IMR-90 (cell line): ENCODE data around the gene QDPR. TPM values are rescaled to one million over a fixed set of nuclear protein-coding genes. Genes with fewer than 3 reads are reported as not detected.

ENCODE experiments used
- ATAC-seq: fragments of 200-7000 bp; cut with Tn5 transposase; 2 replicates; pipeline ENCODE4 v1.9.1; 2020; ENCODE audit warnings: low read depth, mild to moderate bottlenecking, moderate library complexity
- BruUV-seq: library from RNA; stranded (reverse); fragments of 400-500 nt; replicated peaks from 2 replicates; lab custom pipeline; 2021; lab: Mats Ljungman, UMichigan
- CTCF ChIA-PET: fragments of 300-600 bp; formaldehyde crosslinking; extraction: SDS; loops from one replicate; lab custom pipeline; 2021; ENCODE audit warnings: antibody characterized with exemption; lab: Yijun Ruan, JAX
- POLR2A ChIA-PET: fragments of 300-600 bp; sonication (Branson Sonifier 250); formaldehyde crosslinking; loops from one replicate; lab custom pipeline; 2022; ENCODE audit warnings: antibody characterized with exemption; ENCODE audit not compliant: unreplicated experiment; lab: Charles Lee
- DNase-seq: peaks from one replicate; pipeline ENCODE4 v3.0.0; 2013
- H2AFZ ChIP-seq: replicated peaks from 2 replicates; pipeline ENCODE3; 2013; ENCODE audit warnings: low read length, mild to moderate bottlenecking; ENCODE audit not compliant: poor library complexity
- H2AK5ac ChIP-seq: 2 replicates; pipeline ENCODE4 v1.6.1; 2013; ENCODE audit warnings: low read depth, low read length, inconsistent platforms
- H2AK9ac ChIP-seq: replicated peaks from 2 replicates; pipeline ENCODE3; 2013; ENCODE audit warnings: mild to moderate bottlenecking, low read depth, low read length, moderate library complexity; ENCODE audit not compliant: poor library complexity
- H2BK120ac ChIP-seq: 2 replicates; pipeline ENCODE4 v1.6.1; 2013; ENCODE audit warnings: low read depth, low read length, inconsistent platforms
- H2BK15ac ChIP-seq: 3 replicates; pipeline ENCODE4 v1.6.1; 2013; ENCODE audit warnings: low read depth, low read length, inconsistent platforms
- H2BK20ac ChIP-seq: 2 replicates; pipeline ENCODE4 v1.6.1; 2013; ENCODE audit warnings: low read depth, mild to moderate bottlenecking, inconsistent platforms, low read length, moderate library complexity
- H2BK5ac ChIP-seq: 2 replicates; pipeline ENCODE4 v1.6.1; 2013; ENCODE audit warnings: mild to moderate bottlenecking, low read depth, low read length, inconsistent platforms; ENCODE audit not compliant: poor library complexity, severe bottlenecking
- H3K14ac ChIP-seq: replicated peaks from 2 replicates; pipeline ENCODE4 v1.6.1; 2013; ENCODE audit warnings: low read depth, low read length, inconsistent platforms
- H3K18ac ChIP-seq: 2 replicates; pipeline ENCODE4 v1.6.1; 2013; ENCODE audit warnings: low read depth, low read length, control low read depth
- H3K23ac ChIP-seq: 2 replicates; pipeline ENCODE4 v1.6.1; 2013; ENCODE audit warnings: low read depth, low read length, inconsistent platforms
- H3K27ac ChIP-seq: 2 replicates; pipeline ENCODE4 v1.5.1; 2013; ENCODE audit warnings: mild to moderate bottlenecking, control low read depth, low read length; ENCODE audit not compliant: insufficient read depth
- H3K27me3 ChIP-seq: 2 replicates; pipeline ENCODE4 v1.6.1; 2013; ENCODE audit warnings: low read length; ENCODE audit not compliant: control insufficient read depth, insufficient read depth
- H3K36me3 ChIP-seq: 2 replicates; pipeline ENCODE4 v1.6.1; 2013; ENCODE audit warnings: low read length, mixed read lengths; ENCODE audit not compliant: control insufficient read depth, insufficient read depth
- H3K4ac ChIP-seq: 2 replicates; pipeline ENCODE4 v1.6.1; 2013; ENCODE audit warnings: low read depth, low read length, inconsistent platforms
- H3K4me1 ChIP-seq: 2 replicates; pipeline ENCODE4 v1.6.1; 2013; ENCODE audit warnings: low read length, mixed read lengths; ENCODE audit not compliant: control insufficient read depth, insufficient read depth
- H3K4me2 ChIP-seq: 2 replicates; pipeline ENCODE4 v1.6.1; 2013; ENCODE audit warnings: low read depth, mild to moderate bottlenecking, control low read depth, low read length, moderate library complexity
- H3K4me3 ChIP-seq: 2 replicates; pipeline ENCODE4 v1.5.1; 2013; ENCODE audit warnings: low read depth, mild to moderate bottlenecking, control low read depth, low read length, moderate library complexity; ENCODE audit not compliant: insufficient read depth
- H3K56ac ChIP-seq: 2 replicates; pipeline ENCODE4 v1.6.1; 2013; ENCODE audit warnings: low read length, inconsistent platforms; ENCODE audit not compliant: insufficient read depth; ENCODE audit errors: extremely low read depth
- H3K79me1 ChIP-seq, 2 experiments: 2 replicates each; pipeline ENCODE4 v1.6.1; 2013; ENCODE audit warnings: low read length in 2 of 2, inconsistent platforms in 1 of 2, low read depth in 1 of 2
- H3K9ac ChIP-seq: 2 replicates; pipeline ENCODE4 v1.6.1; 2013; ENCODE audit warnings: low read depth, low read length, control low read depth
- H3K9me1 ChIP-seq: 2 replicates; pipeline ENCODE4 v1.6.1; 2013; ENCODE audit warnings: low read length, inconsistent platforms; ENCODE audit not compliant: insufficient read depth
- H3K9me3 ChIP-seq: 2 replicates; pipeline ENCODE4 v1.6.1; 2013; ENCODE audit warnings: low read length; ENCODE audit not compliant: control insufficient read depth, insufficient read depth
- H4K20me1 ChIP-seq: 2 replicates; pipeline ENCODE4 v1.6.1; 2013; ENCODE audit warnings: low read length, inconsistent platforms; ENCODE audit not compliant: insufficient read depth
- H4K5ac ChIP-seq: 2 replicates; pipeline ENCODE4 v1.6.1; 2013; ENCODE audit warnings: mild to moderate bottlenecking, low read depth, low read length, control low read depth
- H4K8ac ChIP-seq, 2 experiments: 2 replicates each; pipeline ENCODE4 v1.6.1; 2013; ENCODE audit warnings: low read depth in 2 of 2, low read length in 2 of 2, control low read depth in 1 of 2, inconsistent platforms in 1 of 2
- H4K91ac ChIP-seq: 2 replicates; pipeline ENCODE4 v1.6.1; 2013; ENCODE audit warnings: low read depth, low read length, inconsistent platforms; ENCODE audit not compliant: insufficient read depth
- CHD1 ChIP-seq: IDR thresholded peaks from 2 replicates; pipeline ENCODE4 v1.6.1; 2012; ENCODE audit warnings: low read depth, low read length, improper control_type of control experiment
- MAFK ChIP-seq: IDR thresholded peaks from 2 replicates; pipeline ENCODE4 v1.6.1; 2012; ENCODE audit warnings: low read depth, low read length, improper control_type of control experiment
- MAZ ChIP-seq: IDR thresholded peaks from 2 replicates; pipeline ENCODE4 v1.6.1; 2012; ENCODE audit warnings: low read depth, mild to moderate bottlenecking, low read length, improper control_type of control experiment, moderate library complexity, borderline replicate concordance
- NFE2L2 ChIP-seq: fragments of 150-350 bp; IDR thresholded peaks from 2 replicates; pipeline ENCODE4 v1.6.1; 2016; ENCODE audit warnings: low read depth, mild to moderate bottlenecking, low read length
- whole genome bisulfite sequencing, 2 experiments: methylation state at CpG; one replicate each; pipeline versions ENCODE4 v1.1.5 to v1.1.7; 2013; ENCODE audit warnings: missing lambda C conversion rate in 2 of 2; ENCODE audit not compliant: insufficient read length in 1 of 2; ENCODE audit errors: extremely low coverage in 2 of 2; 5-methylcytosine and 5-hydroxymethylcytosine counted together
- dilution Hi-C: fragments of 300-500 bp; cut with HindIII; formaldehyde crosslinking; loops from one replicate; pipeline ENCODE4 v1.14.3; 2018; ENCODE audit warnings: low sequenced_read_pairs; ENCODE audit not compliant: unreplicated experiment
- in situ Hi-C: fragments of 300-500 bp; cut with MboI; formaldehyde crosslinking; loops from 3 replicates; pipeline ENCODE4 v1.14.3; 2019; ENCODE audit warnings: low sequenced_read_pairs, inconsistent platforms, mixed read lengths
- intact Hi-C: fragments of 100-400 bp; cut with micrococcal nuclease; formaldehyde crosslinking; loops from 2 replicates; pipeline ENCODE4 v1.10.0; 2022
- polyA plus RNA-seq, 3 experiments: library from polyadenylated mRNA; depleted of rRNA; stranded (reverse); fragments of >200 nt; gene quantifications; 2 replicates each; pipeline ENCODE4 v1.2.3, GENCODE V29; 2012; ENCODE audit warnings: low replicate concordance in 1 of 3
- total RNA-seq: library from RNA; depleted of rRNA; stranded (reverse); fragments of >200 nt; gene quantifications from 2 replicates; pipeline ENCODE4 v1.2.3, GENCODE V29; 2012
- TF ChIP-seq, protein P1 (sequence below): fragments of 150-350 bp; IDR thresholded peaks from 2 replicates; pipeline ENCODE4 v1.6.1; 2016; ENCODE audit warnings: low read depth, mild to moderate bottlenecking, low read length, moderate library complexity, borderline replicate concordance

QDPR gene
- total and polyA plus RNA-seq, 2 of the 4 experiments (the other 2 are of a cell fraction): 10.4 to 31.1 TPM

DNA sequence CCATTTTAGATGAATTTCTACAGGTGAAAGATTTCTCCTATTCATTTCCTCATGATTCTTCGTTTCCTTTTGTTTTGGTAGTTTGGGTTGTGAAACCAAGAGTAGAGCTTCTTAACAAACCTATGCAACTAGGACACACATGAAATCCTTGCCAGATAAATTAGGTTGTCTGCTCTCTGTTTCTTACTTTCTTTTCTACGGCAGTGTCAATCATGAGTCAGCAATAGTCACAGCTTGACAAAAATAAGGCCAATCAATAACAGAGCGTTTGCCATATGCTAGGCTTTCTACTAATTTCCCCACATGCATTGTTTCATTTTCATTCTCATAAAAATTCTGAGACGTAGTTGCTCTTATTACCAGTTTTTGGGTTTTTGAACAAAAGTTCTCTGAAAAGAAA lies 23.4 kb upstream of the QDPR start:
- Histone ChIP-seq H2AK5ac (no peak overlapping the region), H3K27me3 (no peaks in the 10 kb centered on the region; the same call in 1 of the 2 replicates), H3K9me1 (no peaks in the 10 kb centered on the region), H4K91ac (no peak overlapping the region), H4K5ac (no peak overlapping the region), H3K4me3 (no peak overlapping the region), H4K20me1 (no peaks in the 10 kb centered on the region), H2BK20ac (no peak overlapping the region), H3K27ac (no peak overlapping the region), H3K9ac (no peak overlapping the region), H2AK9ac (no peak overlapping the region), H2BK120ac (no peak overlapping the region), H3K4me2 (no peak overlapping the region), H3K18ac (no peak overlapping the region), H2BK15ac (no peak overlapping the region), H3K23ac (no peak overlapping the region), H3K9me3 (no peaks in the 10 kb centered on the region), H3K4ac (no peak overlapping the region), H3K79me1 (no peaks in the 10 kb centered on the region), H3K14ac (no peak overlapping the region), H2AFZ (no peak overlapping the region), H3K36me3 (no peaks in the 10 kb centered on the region), H3K4me1 (no peaks in the 10 kb centered on the region), H3K56ac (no peak overlapping the region), H4K8ac (no peak overlapping the region), H2BK5ac (no peak overlapping the region)
- in situ Hi-C loops: no loop called here
- POLR2A ChIA-PET: no interaction called here
- CTCF ChIA-PET: interaction anchor here (1.4 kb wide), 1 partner anchor 14 kb away, joined by 4 read pairs; no protein-coding TSS in a partner anchor
- TF ChIP-seq NFE2L2: no peak
- TF ChIP-seq MAFK: peak; percentile 43
- TF ChIP-seq, protein P1, sequence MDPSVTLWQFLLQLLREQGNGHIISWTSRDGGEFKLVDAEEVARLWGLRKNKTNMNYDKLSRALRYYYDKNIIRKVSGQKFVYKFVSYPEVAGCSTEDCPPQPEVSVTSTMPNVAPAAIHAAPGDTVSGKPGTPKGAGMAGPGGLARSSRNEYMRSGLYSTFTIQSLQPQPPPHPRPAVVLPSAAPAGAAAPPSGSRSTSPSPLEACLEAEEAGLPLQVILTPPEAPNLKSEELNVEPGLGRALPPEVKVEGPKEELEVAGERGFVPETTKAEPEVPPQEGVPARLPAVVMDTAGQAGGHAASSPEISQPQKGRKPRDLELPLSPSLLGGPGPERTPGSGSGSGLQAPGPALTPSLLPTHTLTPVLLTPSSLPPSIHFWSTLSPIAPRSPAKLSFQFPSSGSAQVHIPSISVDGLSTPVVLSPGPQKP: no peak
- TF ChIP-seq CHD1: no peak
- TF ChIP-seq MAZ: no peak
- intact Hi-C loops: no loop called here
- no TSS peak for BruUV-seq
- no CpG with 5 or more reads among the region's 4 CpGs for WGBS, 2 experiments
- no peak for ATAC-seq
- no peak for DNase-seq
- dilution Hi-C loops: no loop called here
